COLO829 (cell line): ENCODE results near the gene ALK.

Experiments
- DNase-seq: peaks from one replicate; pipeline ENCODE4 v3.0.0; 2012; ENCODE audit warnings: low spot score

Gene ALK

DNA sequence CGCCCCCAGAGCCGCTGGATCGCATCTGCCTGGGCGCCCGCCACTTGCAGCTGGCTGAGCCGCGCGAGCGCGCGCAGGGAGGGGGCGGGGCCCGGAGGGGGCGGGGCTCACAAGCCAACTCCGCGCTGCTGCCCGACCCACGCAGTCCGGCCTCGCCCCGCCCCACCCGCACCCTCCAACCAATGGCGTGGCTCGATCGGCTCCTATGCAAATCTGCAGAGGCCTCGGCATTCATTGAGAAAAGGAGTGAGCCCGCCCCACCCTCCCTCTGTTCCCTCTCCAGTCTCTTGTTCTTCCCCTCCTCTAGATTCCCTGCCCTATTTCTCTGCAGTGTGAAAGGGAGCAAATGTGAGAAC is at the start of gene ALK:
Gene ALK, minus strand, starts transcription at position 27 of the 356 bp plus-strand sequence. CDS start 927 bp downstream, outside the sequence.
- peak; percentile 98 for DNase-seq

DNA sequence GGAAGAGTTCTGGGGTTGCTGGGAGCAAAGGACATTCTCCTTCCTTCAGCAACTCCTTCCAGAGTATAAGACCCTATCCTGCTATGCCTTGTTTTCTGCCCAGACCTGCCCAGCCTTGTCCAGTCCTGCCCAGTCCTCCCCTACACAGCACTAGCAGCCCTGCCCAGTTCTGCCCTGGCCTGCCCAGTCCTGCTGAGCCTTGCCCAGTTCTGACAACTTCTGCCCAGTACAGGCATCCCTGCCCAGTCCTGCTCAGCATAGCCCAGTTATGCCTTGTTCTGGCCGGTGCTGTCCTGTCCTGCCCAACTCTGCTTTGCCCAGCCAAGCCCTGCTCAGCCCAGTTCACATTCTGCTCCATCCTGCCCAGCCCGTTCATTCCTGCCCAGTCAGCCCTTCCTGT is 44.9 kb upstream of the ALK start:
- no peak for DNase-seq

DNA sequence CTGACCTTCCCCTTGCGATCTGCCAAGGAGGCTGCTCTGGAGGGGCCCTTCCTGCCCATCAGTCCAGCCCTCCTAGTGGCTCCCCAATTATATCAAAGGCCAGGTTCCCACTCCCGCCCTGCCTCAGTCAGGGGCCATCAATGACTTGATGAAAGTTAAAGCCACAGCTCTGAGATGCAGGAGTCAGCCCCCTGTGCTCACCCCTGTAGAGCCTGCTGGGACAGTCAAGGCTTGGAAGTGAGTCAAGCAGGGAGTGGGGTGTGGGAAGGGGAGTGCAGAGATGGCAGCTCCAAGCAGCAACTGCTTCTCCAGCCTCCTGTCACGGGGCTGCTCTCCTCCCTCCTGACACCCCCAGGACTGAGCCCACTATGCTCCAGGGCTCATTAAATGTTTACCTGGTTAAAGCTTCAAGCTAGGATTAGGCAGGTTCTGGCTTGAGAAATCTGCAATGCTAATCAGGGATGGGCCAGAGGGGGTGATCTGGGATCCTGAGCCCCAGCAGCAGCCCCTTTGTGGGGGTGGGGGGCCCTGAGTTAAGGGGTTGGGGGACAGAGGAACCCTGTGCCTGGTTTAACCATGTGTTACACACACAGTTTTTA is 42.7 kb upstream of the ALK start:
- DNase-seq = no peak

DNA sequence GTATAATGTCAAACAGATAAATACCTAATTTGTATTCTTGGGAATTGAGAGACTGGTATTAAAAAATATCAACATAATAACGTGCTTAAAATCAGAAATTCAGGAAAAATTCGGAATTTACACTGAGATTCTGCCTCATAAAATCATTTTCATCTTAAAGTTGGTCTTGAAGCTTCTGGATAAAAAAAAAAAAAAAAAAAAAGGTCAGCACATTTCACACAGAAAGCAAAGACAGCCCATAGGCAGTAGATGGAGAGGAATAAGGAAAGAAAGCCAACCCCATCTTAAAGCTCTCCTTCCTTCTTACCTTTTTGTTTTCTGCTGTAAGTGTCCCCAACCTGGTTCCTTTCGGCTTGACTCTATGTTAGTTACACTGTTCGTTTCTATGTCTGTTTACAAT is 41.5 kb upstream of the ALK start:
- no peak for DNase-seq

DNA sequence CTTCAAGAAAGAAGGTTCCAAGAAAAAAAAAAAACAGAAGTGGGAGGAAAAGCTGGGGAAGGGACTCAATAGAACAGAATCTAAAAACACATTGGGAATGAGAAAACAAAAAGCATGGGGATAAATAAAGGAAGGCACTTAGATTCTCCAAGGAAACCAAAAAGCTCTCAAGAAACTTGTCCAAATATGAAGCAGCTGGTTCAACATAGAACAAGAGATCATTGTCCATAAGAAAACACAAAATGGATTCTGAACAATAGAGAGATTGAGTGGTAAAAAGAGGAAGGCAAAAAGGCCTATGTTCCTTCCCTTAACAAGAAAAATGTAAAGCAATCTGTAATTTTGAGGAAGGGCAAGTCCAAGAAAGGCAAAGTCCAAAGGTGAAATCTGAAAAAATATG is 32.9 kb upstream of the ALK start:
- DNase-seq = peak; percentile 6

DNA sequence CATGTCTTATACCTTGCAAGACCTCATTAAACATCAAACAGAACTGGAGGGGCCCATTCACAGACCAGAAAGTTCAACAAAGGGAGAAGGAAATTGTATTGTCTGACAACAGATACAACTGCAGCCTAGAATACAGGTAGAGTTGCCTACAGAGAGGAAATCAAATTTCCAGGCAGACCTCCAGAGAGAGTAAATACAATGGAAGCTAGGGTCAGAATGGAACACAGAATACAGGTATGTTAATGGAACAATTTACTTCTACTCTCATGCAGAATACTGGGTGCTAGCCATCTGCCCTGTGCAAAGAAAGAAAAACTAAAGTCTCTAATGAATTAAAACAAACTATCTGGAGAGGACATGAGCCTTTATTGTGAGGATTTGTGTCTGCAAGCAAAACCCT is 31.6 kb upstream of the ALK start:
- DNase-seq = no peak

DNA sequence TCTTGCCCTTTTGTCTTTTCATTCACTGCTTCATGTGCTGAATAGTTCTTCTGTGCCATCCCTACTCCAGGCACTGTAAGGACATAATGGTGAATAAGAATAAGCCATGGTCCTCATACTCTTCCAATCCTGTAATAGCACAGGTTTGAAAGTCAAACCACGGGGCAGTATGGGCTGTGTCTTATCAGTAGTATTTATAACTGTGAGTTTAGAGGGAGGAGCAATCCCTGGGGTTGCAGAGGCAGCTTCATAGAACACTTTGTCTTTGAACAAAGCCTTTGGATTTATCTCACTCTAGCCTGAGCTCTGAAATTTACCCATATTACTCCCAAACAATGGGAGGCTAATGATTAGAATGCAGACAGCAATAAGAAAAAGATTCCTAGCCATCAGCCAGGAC is 30.2 kb upstream of the ALK start:
- DNase-seq = no peak

DNA sequence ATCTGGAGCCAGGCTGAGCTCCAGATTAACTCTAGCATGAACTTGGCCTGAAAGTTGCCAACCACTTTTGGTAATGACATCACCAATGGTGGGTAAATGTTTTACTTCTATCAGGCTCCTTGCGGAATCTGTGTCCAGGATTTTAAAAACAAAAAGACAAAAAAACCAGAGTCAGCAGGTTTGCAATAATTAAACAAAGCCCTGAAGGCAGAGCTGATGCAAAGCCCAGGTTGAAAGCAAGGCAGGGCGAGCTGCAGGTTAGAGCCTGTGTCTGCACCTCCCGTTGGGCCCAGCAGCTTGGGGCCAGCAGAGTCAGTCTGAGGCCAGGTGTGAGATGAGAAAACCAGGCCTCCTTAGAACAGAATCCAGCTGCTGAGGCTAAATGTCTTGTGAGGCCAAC is 29.1 kb upstream of the ALK start:
- DNase-seq = no peak

DNA sequence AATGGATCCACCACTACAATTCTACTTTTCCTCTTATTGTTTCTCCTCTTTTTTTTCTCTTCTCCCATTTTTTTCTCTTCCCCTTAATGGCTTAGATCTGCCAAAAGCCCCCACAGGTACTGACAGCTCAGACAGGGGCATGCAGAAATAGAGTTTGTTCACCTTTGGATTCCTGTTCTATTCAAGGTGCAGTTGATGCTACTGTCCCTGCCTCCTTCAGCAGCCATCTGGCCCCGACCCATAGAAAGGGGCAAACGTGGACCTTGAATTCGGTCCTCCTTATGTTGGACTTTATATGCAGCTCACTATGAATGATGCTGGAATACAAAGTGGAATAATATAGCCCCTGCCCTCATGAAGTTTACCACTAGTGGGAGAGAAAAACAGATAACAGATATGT is 27.7 kb upstream of the ALK start:
- no peak for DNase-seq

DNA sequence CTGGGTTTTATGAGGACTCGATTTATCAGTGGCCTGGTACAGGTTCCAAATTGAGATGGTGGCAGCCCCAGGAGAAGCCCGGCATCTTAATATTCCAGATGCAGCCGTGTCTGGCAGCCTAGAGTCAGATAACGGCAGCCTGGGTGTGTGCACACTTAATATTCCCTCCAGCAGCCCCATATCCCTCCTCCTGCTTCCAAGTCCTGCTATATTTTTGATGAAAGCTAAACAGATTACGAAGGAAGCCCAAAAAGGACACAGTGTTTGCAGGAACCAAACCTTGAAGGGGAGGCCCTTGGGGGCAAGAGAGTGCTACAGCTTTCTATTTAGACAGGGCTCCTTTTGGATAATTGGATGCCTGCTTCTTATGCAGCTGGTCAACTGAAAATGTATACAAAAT is 25.1 kb upstream of the ALK start:
- DNase-seq = no peak

DNA sequence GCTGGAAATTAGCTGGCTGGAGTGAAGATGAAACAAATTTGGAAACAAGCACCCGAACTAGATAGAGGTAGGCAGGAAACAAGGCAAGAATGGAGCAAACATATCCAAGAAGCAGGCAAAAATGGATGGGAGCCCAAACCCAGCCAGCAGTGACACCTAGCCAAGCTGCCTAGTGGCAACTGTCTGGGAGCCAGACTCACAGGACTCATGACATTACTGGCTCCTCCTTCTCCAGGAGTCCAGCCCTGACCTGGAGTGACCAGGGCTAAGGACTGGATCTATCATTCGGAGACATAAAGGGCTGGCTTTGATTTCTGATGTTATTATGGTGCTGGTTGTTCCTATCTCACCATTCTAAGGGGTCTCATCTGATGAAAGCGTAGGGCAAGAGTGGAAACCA is 21.3 kb upstream of the ALK start:
- DNase-seq = no peak

DNA sequence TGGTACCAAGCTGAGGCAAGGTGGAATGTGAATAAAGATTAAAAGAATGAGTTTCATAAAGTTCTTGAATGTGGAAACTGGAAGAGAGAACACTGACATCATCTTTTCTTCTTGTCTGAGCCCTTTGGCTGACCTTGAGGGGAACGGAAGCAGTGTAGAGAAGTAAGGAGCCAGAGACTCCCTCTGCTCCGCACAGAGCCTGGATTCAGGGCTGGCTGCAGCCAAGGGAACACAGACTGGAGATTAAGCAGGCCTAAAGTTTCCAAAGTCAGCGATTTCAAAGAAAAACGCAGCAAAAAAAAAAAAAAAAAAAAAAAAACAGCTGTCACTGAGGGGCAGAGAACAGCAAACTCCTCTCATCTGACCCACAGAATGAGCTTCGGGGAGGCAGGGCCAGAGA is 19.3 kb upstream of the ALK start:
- DNase-seq = no peak

DNA sequence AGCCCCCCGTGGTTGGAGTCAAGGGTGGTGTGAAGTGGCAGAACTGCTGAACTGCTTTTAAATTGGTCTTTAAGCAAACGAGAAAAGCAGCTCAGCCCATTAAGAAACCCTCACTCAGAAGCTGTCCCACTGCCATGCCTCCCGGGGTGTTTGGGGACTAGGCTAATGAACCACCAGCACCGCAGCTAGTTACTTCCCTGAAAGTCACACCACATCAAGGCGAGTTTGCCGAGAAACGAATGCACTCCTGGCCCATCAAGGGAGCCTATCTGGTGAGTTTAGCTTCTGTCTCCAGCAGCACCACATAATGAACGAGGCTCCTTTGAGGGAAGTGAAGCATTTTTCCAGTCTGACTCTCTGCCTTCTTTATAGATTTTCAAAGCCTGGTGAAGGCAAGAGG is 14.6 kb upstream of the ALK start:
- DNase-seq = no peak

DNA sequence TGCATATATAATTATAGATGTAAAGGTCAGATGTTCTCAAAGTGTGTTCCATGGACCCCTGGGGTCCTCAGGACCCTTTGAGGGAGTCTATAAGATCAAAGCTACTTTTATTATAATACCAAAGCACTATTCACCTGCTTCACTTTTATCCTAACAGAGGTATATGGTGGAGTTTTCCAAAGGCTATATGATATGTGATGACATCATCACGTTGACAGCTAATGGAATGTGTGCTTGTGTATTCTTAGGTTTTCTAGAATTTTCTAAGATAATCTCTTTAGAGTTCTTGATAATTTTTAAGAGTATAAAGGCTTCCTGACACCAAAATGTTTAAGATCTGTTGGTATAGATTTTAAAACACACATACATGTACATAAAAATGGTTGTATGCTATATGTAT is 10.4 kb upstream of the ALK start:
- DNase-seq = no peak

DNA sequence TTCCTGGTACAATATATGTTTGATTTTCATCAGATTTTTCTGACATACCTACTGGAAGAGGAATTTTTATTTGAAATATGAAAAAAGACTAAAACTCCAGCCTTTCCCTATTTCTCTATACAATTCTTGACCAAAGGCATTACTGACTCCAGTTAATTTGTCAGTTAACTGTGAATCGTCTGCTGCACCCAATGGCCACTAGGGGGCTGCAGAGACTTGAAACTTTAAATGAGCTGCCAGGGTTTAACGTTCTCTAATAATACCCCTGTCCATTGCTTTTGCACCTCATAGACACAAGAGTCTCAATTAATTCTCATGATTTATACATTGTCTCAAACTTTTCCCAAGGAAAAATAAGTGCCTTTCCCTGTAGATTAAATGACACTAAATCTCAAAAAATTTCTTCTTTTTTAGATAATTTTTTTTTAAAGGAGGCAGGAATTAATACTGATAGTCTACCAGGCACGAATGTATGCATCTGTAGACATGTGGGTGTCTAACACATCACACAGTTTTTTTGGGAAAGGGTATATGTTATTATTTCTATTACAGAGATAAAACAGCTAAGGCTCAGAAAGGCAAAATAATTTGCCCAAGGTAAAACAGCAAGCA is 1.8 kb upstream of the ALK start:
- peak; percentile 81 for DNase-seq

DNA sequence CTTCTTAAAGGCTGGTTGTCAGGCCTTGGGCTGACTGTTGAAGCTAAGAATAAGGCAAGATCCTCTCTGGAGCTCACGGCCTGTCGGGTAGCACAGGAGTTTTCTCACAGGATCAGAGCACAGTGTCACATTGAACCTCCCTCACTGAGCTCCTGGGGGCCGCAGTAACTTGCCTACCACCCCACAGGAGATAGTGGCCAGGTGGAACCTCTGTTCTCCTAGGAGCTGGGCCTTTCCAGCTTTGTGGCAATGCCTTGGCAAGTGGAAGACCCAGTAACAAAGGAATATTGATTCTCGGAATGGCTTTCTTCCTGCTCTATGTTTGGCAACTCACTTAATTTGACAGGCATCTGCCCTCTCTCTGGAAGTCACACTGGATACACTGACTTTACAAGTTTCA is 1.2 kb upstream of the ALK start:
- DNase-seq = no peak

DNA sequence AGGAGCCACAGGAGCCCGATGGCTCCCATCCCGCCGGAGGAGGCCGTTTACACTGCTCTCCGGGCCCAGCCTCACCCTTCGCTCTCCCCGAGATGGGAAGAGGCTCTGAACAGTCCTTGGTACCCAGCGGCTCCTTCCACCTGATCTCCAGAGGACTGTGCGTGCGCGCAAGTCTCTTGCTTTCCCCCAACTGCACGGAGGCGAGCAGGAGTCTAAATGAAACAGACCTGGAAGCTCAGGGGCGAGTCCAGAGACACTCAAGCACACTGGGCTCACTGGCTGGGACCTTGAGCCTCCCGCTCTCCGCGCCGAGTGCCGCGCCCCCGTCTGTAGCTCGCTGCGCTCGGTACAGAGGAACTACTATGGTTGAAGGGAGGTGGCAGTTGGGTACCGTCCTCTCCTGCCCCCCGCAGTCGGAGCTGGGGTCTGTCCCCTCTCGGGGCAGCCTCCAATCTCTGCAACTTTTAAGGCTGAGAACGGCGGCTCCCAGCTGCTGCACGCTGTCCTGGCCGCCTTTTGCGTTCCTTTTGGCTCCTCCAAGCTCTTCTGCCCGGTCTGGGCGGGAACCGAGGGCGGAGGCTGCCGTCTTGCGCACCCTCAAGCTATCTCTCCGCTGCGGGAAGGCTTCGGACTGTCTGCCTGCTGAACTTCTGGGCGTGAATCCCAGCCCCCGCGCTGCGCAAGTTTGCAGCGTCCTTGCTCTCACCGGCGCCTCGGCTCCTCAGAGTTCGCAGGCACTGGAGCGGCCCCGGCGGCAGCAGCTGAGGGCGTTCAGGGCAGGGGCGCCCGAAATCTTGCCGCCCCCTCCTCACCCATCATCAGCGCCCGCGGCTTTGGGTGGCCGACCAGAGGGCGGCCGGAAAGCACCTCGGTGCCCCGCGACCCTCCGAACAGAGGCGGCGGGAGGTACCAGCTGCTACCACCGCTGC is 491 bp downstream of the ALK start:
- no peak for DNase-seq

DNA sequence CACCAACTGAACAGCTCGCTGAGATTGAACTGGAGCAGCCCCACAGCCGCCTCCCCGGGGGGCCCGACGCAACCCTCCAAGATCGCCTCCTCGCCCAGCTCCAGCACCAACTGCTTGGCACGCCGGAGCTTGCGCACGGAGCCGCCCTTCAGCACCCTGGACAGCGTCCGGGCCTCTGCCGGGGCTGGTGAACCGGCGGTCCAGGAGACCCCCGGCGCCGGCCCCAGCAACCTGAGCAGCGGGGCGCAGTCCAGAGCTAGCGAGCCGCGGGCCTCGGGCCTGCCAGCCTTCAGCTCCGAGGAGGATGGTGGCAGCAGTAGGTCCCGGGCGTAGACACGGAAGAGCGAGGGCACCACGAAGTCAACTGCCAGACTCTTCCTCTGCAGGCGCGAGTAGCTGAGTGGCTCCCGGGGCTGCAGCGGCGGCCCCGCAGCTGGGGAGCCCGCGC is 1.2 kb downstream of the ALK start:
- peak; percentile 34 for DNase-seq

DNA sequence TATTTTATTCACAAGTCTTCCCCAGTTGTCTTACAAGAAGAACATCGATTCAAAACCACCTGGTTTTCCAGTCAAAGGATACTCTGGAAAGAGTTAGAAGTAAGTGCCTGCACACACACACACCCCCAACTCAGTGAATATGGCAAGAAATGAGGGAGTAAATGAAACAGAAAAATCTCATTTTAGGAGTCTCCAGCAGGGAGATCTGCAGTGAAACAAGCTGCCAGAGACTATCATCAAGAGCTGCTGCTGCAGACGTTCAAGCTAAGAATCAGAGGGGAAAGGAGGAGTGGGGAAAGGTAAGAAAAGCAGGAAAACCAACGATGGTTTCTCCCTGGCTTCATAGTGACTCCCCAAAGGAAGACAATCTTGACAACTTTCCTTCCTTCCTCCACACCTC is 2.4 kb downstream of the ALK start:
- DNase-seq = no peak

DNA sequence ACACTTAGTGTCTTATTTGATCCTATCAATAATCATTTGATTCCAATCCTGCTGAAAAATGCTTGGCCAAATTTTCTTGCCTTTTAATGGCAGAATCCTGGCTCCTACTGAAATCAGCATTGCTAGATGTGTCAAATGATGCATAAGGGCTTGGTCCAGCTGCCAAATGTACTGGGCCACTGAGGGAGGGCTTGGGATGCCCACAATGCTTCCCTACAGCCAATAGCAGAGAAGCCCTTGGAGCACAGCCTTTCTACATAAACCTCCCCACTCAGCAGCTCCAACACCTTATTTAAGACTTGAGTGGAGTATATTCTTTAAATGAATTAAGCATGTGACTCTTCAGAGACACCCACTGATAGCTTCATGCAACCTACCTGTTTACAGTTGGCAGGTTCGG is 3.6 kb downstream of the ALK start:
- DNase-seq = no peak

DNA sequence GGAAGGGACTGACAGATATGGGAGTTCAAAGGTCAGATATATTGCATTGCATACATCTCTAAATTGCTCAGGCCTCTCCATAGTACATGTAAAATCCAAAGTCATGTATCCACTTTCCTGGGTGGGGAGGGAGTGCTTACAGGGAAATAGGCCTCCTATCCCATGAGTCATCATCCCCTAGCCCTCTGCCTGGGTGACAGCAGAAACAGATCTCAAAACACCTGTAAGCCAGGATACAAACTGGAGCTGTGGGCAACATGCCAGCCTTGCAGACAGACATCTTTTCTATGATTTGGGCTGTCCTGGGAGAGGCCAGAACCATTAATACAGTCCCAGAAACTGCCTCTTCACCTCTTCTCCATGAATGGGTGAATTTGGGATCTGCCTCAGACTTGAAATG is 4.8 kb downstream of the ALK start:
- no peak for DNase-seq

DNA sequence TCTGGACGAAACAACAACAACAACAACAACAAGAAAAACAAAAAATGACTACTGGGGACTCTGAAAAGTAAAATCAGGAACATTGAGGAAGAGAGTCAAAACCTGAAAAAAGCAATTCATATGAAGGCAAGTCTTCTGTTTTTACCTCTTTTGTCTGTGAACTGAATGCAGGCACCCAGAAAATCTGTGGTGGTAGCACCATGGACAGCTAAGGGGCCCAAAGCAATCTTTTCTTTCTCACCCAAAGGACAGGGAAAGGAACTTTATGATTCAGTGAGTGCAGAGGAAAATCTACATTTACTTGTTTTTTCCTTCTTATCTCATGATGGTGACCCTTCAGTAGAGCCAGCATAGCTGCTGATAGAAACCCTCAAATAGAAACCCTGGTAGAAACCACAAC is 10.4 kb downstream of the ALK start:
- DNase-seq = no peak

DNA sequence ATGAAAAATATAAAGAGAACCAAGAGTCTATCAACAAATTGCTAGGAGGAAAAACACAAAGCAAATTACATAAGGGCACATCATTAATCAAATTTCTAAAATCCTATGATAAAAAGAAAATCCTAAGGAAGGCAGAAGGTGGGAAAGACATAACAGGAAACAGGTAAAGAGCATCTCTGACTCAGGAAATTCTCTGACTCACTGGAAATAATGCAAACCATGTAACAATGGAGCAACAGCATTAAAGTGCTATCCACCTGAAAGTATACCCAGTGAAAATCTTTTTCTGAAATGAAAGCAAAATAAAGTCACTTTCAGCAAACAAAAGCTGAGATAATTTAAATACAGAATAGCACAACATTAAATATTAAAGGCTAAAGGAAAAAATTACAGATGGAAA is 10.9 kb downstream of the ALK start:
- DNase-seq = no peak
